Stomach (tissue), 9 donors: Measurements from ENCODE around the gene TECR. TPM values are rescaled to one million over a fixed set of nuclear protein-coding genes. Genes with fewer than 3 reads are reported as not detected.

Experiments
- DNase-seq, 2 donors: peaks; one replicate each; pipeline versions ENCODE4 v3.0.0 to v3.0.0-alpha.2; 2013 to 2019
- H3K27ac ChIP-seq, 5 donors: fragments of 200-600 bp in 4 of 5; sonication (generic) in 4 of 5; one replicate each; pipeline ENCODE4 v1.5.1; 2013 to 2019; ENCODE audit warnings: mild to moderate bottlenecking in 1 of 5, moderate library complexity in 1 of 5
- H3K27me3 ChIP-seq, 3 donors: fragments of 200-600 bp; sonication (generic); one replicate each; pipeline ENCODE4 v1.5.1; 2017 to 2019; ENCODE audit warnings: mixed run types in 1 of 3
- H3K36me3 ChIP-seq, 4 donors: fragments of 200-600 bp; sonication (generic); 1 replicate in 3 of 4; 2 replicates in 1 of 4; pipeline ENCODE4 v1.5.1; 2016 to 2019
- H3K4me1 ChIP-seq, 4 donors: fragments of 200-600 bp; sonication (generic); one replicate each; pipeline ENCODE4 v1.5.1; 2016 to 2019
- H3K4me3 ChIP-seq, 4 donors: fragments of 200-600 bp; sonication (generic) in 3 of 4; one replicate each; pipeline ENCODE4 v1.5.1; 2016 to 2019; ENCODE audit warnings: mild to moderate bottlenecking in 1 of 4
- H3K9me3 ChIP-seq, 4 donors: fragments of 200-600 bp; sonication (generic); one replicate each; pipeline ENCODE4 v1.5.1; 2016 to 2019
- CTCF ChIP-seq, 7 experiments: fragments of 450-650 bp in 4 of 7; fragments of 200-600 bp in 3 of 7; sonication (generic) in 3 of 7; IDR thresholded peaks; one replicate each; pipeline ENCODE4 v1.5.1; 2016 to 2019; ENCODE audit warnings: antibody characterized with exemption in 7 of 7, control low read depth in 2 of 7, mild to moderate bottlenecking in 1 of 7
- EP300 ChIP-seq: sonication (generic); formaldehyde crosslinking; IDR thresholded peaks from one replicate; pipeline ENCODE4 v1.6.1; 2017; ENCODE audit warnings: antibody characterized with exemption
- POLR2A ChIP-seq, 4 donors: fragments of 450-650 bp; IDR thresholded peaks; one replicate each; pipeline ENCODE4 v1.6.1; 2016; ENCODE audit warnings: antibody characterized with exemption in 4 of 4, control low read depth in 2 of 4, mild to moderate bottlenecking in 1 of 4, moderate library complexity in 1 of 4
- POLR2AphosphoS5 ChIP-seq, 3 donors: sonication (generic); formaldehyde crosslinking; IDR thresholded peaks; one replicate each; pipeline ENCODE4 v1.6.1; 2016; ENCODE audit warnings: antibody characterized with exemption in 3 of 3
- WGBS, 5 donors: extraction: QIAGEN DNeasy Blood & Tissue Kit in 3 of 5; methylation state at CpG; one replicate each; pipeline versions ENCODE4 v1.1.5 to v1.1.7; 2013 to 2018; 5-methylcytosine and 5-hydroxymethylcytosine counted together
- intact Hi-C: fragments of 100-400 bp; cut with DNase I; formaldehyde crosslinking; loops from one replicate; pipeline ENCODE4 v1.15.1; 2023; ENCODE audit warnings: low total_unique reads
- polyA plus RNA-seq, 3 donors: library from polyadenylated mRNA; stranded (reverse); fragments of 200-250 nt; gene quantifications; one replicate each; pipeline ENCODE4 v1.2.3, GENCODE V29; 2013
- total RNA-seq, 5 donors: library from RNA; depleted of rRNA; stranded (reverse); fragments of >200 nt; gene quantifications; one replicate each; pipeline versions ENCODE4 v1.1.0 to v1.2.3, GENCODE V29; 2014 to 2016
- donor health status: healthy with polysubstance abuse.
- donor health status: Bipolar disorder and iron deficiency.
- donor health status: healthy.

The TECR gene
- total and polyA plus RNA-seq, 8 donors: 10.5 to 266 (median 72.9) TPM

DNA sequence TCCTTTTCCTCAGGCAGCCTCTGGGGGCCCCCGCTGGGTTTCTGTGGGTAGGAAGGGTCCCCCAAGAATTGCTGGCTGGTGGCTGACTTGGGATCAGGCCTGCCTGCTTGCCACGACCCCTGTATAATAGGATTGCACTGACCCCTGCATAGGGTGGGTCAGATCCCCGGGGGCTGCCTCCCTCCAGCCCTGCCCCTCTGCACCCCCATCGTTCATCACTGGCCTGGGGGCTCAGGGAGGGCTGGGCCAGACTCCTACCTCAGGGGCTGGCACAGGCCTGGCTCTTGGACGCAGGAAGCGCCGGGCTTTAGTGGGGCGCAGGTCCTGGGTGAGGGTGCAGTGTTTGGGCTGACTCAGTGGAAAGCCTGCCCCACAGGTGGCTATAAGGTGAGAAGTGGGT lies 31.9 kb downstream of the TECR start:
- intact Hi-C loops: loop anchor here (10.0 kb wide), 1 partner anchor 134 kb away; the partner anchor contains the start of gene ZNF333
- no peaks in the 10 kb centered on the region for H3K27me3 ChIP-seq
- no peak overlapping the region for H3K4me3 ChIP-seq
- no peaks in the 10 kb centered on the region for H3K9me3 ChIP-seq
- H3K36me3 ChIP-seq: peaks cover 13 to 43% (median 28%) of the 10 kb centered on the region in 4 donors
- no peak for DNase-seq
- H3K27ac ChIP-seq: peak overlapping the region in 4 of 5 donors; percentile 33 to 79 (median 55)
- no peak for TF ChIP-seq EP300
- no peak for TF ChIP-seq POLR2AphosphoS5 (IDR thresholded peaks at IDR 0.05)
- no peak for TF ChIP-seq POLR2A (IDR thresholded peaks at IDR 0.05)
- no peak for TF ChIP-seq CTCF (IDR thresholded peaks at IDR 0.05)
- WGBS, 5 donors: 80 to 86% (median 81%) methylated on average over 6 to 8 of the region's 8 CpGs; no CpG with 5 or more reads in 1 of the 5 donors
- peaks cover 19 to 41% (median 38%) of the 10 kb centered on the region in 4 donors for H3K4me1 ChIP-seq

DNA sequence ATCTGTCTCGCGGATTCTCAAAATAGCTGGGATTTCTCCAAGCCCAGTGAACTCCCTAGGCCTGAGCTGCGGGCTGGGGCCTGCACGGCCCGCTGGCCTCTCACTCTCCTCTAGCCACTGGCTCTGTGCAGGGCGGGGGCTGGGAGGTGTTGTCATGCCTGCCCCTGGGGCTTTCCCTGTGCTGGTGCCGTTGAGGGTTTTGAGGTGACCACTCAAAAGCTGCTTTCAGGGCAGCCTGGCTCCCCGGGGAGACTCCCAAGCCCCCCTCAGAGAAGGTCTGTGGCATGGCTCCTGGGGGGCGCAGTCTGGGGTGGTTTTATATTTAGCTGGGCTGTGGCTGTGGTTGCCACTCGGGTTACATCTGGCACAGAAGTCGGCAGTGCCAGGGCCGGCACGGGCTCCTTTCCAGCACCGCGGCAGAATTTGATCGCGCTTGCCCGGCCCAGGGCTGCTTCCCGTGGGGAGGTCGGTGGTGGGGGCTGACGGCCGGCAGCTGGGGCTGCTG lies 32.5 kb downstream of the TECR start:
- no peak for TF ChIP-seq CTCF (IDR thresholded peaks at IDR 0.05)
- no peak for TF ChIP-seq EP300
- no peak for TF ChIP-seq POLR2AphosphoS5 (IDR thresholded peaks at IDR 0.05)
- no peak for TF ChIP-seq POLR2A (IDR thresholded peaks at IDR 0.05)
- Histone ChIP-seq H3K4me1 (peaks cover 12 to 35% (median 32%) of the 10 kb centered on the region in 4 donors), H3K27me3 (no peaks in the 10 kb centered on the region), H3K9me3 (no peaks in the 10 kb centered on the region), H3K36me3 (peaks cover 16 to 49% (median 34%) of the 10 kb centered on the region in 4 donors), H3K27ac (peak overlapping the region; percentile 21 to 79 (median 49)), H3K4me3 (peak overlapping the region in 1 of 4 donors; percentile 3)
- intact Hi-C loops: loop anchor here (10.0 kb wide), 1 partner anchor 133 kb away; the partner anchor contains the start of gene ZNF333
- DNase-seq: peak in 1 of 2 donors; percentile 61
- 47 to 69% (median 58%) methylated on average over 12 to 22 of the region's 22 CpGs for WGBS, 5 donors

DNA sequence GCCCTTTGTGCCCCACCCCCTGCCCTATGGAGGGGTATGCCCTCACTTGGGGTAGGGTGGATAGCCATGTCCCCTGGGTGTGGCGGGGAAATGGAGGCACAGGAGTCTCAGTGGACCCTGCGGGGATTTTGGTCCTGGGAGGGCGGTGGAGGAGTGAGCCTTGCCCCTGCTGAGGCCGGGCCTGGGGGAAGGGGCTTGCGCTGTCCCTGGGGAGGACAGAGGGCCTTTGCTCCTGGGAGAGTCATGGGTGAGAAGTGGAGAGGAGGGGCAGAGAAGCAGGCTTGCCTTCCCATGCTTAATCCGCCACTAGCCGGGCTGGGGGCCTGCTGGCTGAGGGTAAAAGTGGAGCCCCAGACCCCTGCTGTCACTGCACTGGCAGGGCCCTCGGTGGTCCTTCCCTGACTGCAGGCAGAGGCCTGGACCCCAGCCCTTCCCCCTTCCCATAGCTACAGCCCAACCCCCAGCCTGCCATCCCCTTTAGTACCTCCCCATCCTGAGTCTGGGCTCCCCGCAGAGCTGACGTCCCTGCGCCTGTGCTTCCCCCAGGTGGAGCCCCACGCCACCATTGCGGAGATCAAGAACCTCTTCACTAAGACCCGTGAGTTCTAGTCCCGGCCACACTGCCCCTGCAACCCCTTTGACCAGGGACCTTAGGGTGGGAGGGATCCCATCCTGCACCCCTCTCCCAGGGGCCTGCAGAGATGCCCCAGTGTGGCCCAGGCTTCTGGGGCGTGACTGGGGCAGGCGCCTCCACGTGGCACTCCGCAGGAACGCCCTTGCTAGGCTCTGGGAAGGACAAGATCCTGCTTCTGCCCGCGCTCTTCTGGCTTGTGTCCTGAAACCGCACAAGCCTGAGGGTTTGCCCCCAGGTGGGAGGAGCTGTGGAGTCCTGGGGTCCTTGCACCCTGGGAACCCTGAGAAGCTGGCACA lies 33.5 kb downstream of the TECR start:
- peaks cover 20 to 60% (median 44%) of the 10 kb centered on the region in 4 donors for H3K36me3 ChIP-seq
- no peak overlapping the region for H3K4me3 ChIP-seq
- peaks cover 12 to 37% (median 33%) of the 10 kb centered on the region in 4 donors for H3K4me1 ChIP-seq
- no peaks in the 10 kb centered on the region for H3K27me3 ChIP-seq
- no peak for DNase-seq
- TF ChIP-seq CTCF (IDR thresholded peaks at IDR 0.05) (no peak), EP300 (no peak), POLR2A (IDR thresholded peaks at IDR 0.05) (no peak), POLR2AphosphoS5 (IDR thresholded peaks at IDR 0.05) (no peak)
- WGBS, 5 donors: 76 to 84% (median 79%) methylated on average over 17 to 23 of the region's 23 CpGs
- intact Hi-C loops: loop anchor here (10.0 kb wide), 1 partner anchor 132 kb away; the partner anchor contains the start of gene ZNF333
- peak overlapping the region in 4 of 5 donors; percentile 33 to 79 (median 55) for H3K27ac ChIP-seq
- no peaks in the 10 kb centered on the region for H3K9me3 ChIP-seq

DNA sequence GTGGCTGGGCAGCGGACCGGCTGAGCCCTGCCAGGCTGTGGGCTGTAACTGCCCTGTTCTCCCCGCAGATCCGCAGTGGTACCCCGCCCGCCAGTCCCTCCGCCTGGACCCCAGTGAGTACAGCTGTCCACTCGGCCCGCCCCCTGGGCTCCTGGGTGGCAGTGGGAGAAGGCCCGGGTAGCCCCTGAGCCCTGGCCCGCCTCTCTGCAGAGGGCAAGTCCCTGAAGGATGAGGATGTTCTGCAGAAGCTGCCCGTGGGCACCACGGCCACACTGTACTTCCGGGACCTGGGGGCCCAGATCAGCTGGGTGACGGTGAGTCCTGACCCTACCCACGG lies 34.2 kb downstream of the TECR start:
- WGBS, 5 donors: 89 to 95% (median 91%) methylated on average over 9 to 16 of the region's 16 CpGs
- H3K27ac ChIP-seq: no peak overlapping the region
- intact Hi-C loops: loop anchor here (10.0 kb wide), 1 partner anchor 131 kb away; the partner anchor contains the start of gene ZNF333
- peaks cover 12 to 42% (median 37%) of the 10 kb centered on the region in 4 donors for H3K4me1 ChIP-seq
- peaks cover 20 to 65% (median 47%) of the 10 kb centered on the region in 4 donors for H3K36me3 ChIP-seq
- H3K27me3 ChIP-seq: no peaks in the 10 kb centered on the region
- H3K9me3 ChIP-seq: no peaks in the 10 kb centered on the region
- TF ChIP-seq POLR2AphosphoS5 (IDR thresholded peaks at IDR 0.05) (no peak), POLR2A (IDR thresholded peaks at IDR 0.05) (no peak), CTCF (IDR thresholded peaks at IDR 0.05) (no peak), EP300 (no peak)
- H3K4me3 ChIP-seq: no peak overlapping the region
- no peak for DNase-seq
